Bronchial epithelial cell (primary cell): ENCODE measurements around the gene CACNA2D1. TPM values are rescaled to one million over a fixed set of nuclear protein-coding genes. Genes with fewer than 3 reads are reported as not detected.

Experiments used
- DNase-seq: peaks from one replicate; pipeline ENCODE4 v3.0.0-alpha.2; 2010; ENCODE audit warnings: low read depth
- FAIRE-seq: peaks from 2 replicates; lab custom pipeline; 2011; peaks lifted over from hg19 to GRCh38; lab: Jason Lieb, UNC
- H3K27me3 ChIP-seq: 2 replicates; pipeline ENCODE4 v1.5.1; 2011; ENCODE audit warnings: low read length; ENCODE audit not compliant: control insufficient read depth, insufficient read depth
- H3K36me3 ChIP-seq: 2 replicates; pipeline ENCODE4 v1.5.1; 2011; ENCODE audit warnings: low read length; ENCODE audit not compliant: control insufficient read depth, insufficient read depth
- H3K4me3 ChIP-seq: 2 replicates; pipeline ENCODE4 v1.5.1; 2011; ENCODE audit warnings: mild to moderate bottlenecking, low read depth, low read length, control low read depth
- CTCF ChIP-seq: IDR thresholded peaks from 2 replicates; pipeline ENCODE4 v1.5.1; 2011; ENCODE audit warnings: mild to moderate bottlenecking, moderate library complexity, low read length, control low read depth, inconsistent platforms; ENCODE audit not compliant: insufficient read depth, severe bottlenecking
- total RNA-seq: library from RNA; depleted of rRNA; stranded (reverse); fragments of >200 nt; gene quantifications from 2 replicates; pipeline ENCODE4 v1.2.1, GENCODE V29; 2014

The CACNA2D1 gene
- total RNA-seq, result 0.77 and 1.1 TPM in 2 replicates

GRCh38 chr7:82443547-82444219 is at the start of gene CACNA2D1:
Gene CACNA2D1 (minus strand): TSS chr7:82443777.
- FAIRE-seq (no peak), DNase-seq (peak; percentile 22)
- peak within 1 kb of the TSS; percentile 46 for H3K4me3 ChIP-seq
- no peaks in the 10 kb centered on the region for H3K36me3 ChIP-seq
- H3K27me3 ChIP-seq, result peaks cover 6% of the 10 kb centered on the region
- no peak for TF ChIP-seq CTCF

DNA sequence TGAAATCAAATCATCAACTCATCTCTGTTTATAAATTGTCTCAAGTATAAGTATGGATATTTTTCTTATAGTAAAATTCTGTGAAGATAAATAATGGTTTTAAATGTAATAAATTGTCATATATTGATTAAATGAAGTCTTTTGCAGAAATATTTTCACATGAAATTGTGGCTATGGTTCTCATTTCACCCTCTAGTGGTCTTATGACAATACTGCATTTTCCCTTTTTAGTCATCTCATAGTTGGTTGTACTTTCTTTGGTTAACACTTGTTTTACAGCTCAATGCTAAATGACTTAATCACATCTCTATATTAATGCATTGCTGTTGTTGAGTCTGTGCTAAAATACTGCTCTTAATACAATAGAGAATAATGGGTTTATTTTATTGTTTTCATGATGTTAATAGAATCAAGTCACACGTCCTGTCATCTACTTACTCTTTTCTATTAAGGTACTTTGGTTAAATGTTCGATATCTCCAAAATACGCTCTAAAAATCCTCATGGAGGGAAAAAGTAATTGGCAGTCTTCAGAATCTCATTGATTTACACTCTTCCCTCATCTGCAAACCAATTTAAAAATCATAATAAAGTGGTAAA is 38.0 kb upstream of the CACNA2D1 start:
- H3K36me3 ChIP-seq, result no peaks in the 10 kb centered on the region
- H3K4me3 ChIP-seq, result no peak overlapping the region
- FAIRE-seq, result no peak
- DNase-seq, result peak; percentile 35
- peak; percentile 50 for TF ChIP-seq CTCF
- no peaks in the 10 kb centered on the region for H3K27me3 ChIP-seq

- no peak overlapping the region for H3K4me3 ChIP-seq
- no peaks in the 10 kb centered on the region for H3K27me3 ChIP-seq
- no peaks in the 10 kb centered on the region for H3K36me3 ChIP-seq
- TF ChIP-seq CTCF, result no peak
- FAIRE-seq (no peak), DNase-seq (no peak)
These were observed 34.3 kb upstream of the CACNA2D1 start for GRCh38 chr7:82477733-82478515.

GRCh38 chr7:82472966-82473365 is 29.4 kb upstream of the CACNA2D1 start:
- no peak for FAIRE-seq
- no peaks in the 10 kb centered on the region for H3K36me3 ChIP-seq

More at GRCh38 chr7:82472966-82473365, 29.4 kb upstream of the CACNA2D1 start:
- TF ChIP-seq CTCF, result no peak
- H3K27me3 ChIP-seq, result peaks cover 1% of the 10 kb centered on the region
- H3K4me3 ChIP-seq, result no peak overlapping the region
- no peak for DNase-seq
